Muscle of leg (tissue), 11 donors: ENCODE measurements around the gene EFEMP1. TPM values are rescaled to one million over a fixed set of nuclear protein-coding genes. Genes with fewer than 3 reads are reported as not detected.

Experiments used
- DNase-seq: peaks from one replicate; pipeline ENCODE4 v3.0.0; 2013
- H3K27ac ChIP-seq: one replicate; pipeline ENCODE4 v1.5.1; 2013; ENCODE audit warnings: mild to moderate bottlenecking, low read length, control low read depth
- H3K27me3 ChIP-seq: one replicate; pipeline ENCODE4 v1.6.1; 2013; ENCODE audit warnings: low read length; ENCODE audit not compliant: control insufficient read depth, insufficient read depth
- H3K36me3 ChIP-seq: one replicate; pipeline ENCODE4 v1.6.1; 2013; ENCODE audit warnings: low read length; ENCODE audit not compliant: control insufficient read depth, insufficient read depth
- H3K4me1 ChIP-seq: one replicate; pipeline ENCODE4 v1.6.1; 2013; ENCODE audit warnings: low read length; ENCODE audit not compliant: control insufficient read depth, insufficient read depth
- H3K4me3 ChIP-seq: one replicate; pipeline ENCODE4 v1.5.1; 2013; ENCODE audit warnings: low read length, control low read depth
- H3K9me3 ChIP-seq: replicated peaks from 2 replicates; pipeline ENCODE4 v1.6.1; 2013; ENCODE audit warnings: low read depth, low read length; ENCODE audit not compliant: control insufficient read depth
- WGBS: methylation state at CpG from one replicate; pipeline ENCODE4 v1.1.5; 2013; ENCODE audit warnings: missing lambda C conversion rate; ENCODE audit not compliant: insufficient coverage; 5-methylcytosine and 5-hydroxymethylcytosine counted together
- polyA plus RNA-seq, 8 donors: library from polyadenylated mRNA; unstranded; fragments of 120-200 nt; gene quantifications; one replicate each; pipeline versions ENCODE4 v1.2.1 to v1.2.3, GENCODE V29; 2013; ENCODE audit warnings: inconsistent platforms in 1 of 8, low replicate concordance in 1 of 8; ENCODE audit not compliant: insufficient read length in 8 of 8, insufficient read depth in 1 of 8
- total RNA-seq: library from RNA; stranded (reverse); fragments of 120-200 nt; gene quantifications from one replicate; pipeline ENCODE4 v1.2.4, GENCODE V29; 2013

Gene EFEMP1
- total and polyA plus RNA-seq, 9 donors, result 18.6 to 39.0 (median 24.9) TPM

GRCh38 chr2:55856936-55857335, 66.6 kb downstream of the EFEMP1 start:
- Histone ChIP-seq H3K27me3 (no peaks in the 10 kb centered on the region), H3K27ac (no peak overlapping the region), H3K4me3 (no peak overlapping the region), H3K4me1 (peaks cover 2% of the 10 kb centered on the region), H3K9me3 (no peaks in the 10 kb centered on the region), H3K36me3 (no peaks in the 10 kb centered on the region)
- WGBS, result no CpG with 5 or more reads among the region's 3 CpGs
- no peak for DNase-seq

- no peaks in the 10 kb centered on the region for H3K4me1 ChIP-seq
- no peak overlapping the region for H3K4me3 ChIP-seq
- no CpG with 5 or more reads among the region's 1 CpG for WGBS
These were observed 75.5 kb downstream of the EFEMP1 start for GRCh38 chr2:55848096-55848495.

DNA sequence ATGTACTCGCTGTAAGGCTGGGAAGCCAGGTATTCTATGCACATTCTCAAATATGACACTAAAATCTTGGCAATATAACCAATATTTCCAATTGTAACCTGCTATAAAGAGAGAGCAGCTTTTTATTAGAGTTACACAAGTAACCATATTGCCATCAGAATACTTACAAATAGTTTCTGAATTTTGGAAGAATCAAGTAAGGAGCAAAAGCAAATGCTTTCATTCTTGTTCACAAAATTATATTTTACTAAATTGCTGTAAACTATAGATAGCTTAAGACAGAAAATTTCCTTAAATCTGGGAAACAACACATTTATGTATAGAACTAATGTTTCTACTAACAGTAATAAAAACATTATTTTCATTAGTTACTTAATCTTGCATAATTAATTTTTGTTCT, 77.2 kb downstream of the EFEMP1 start:
- H3K4me1 ChIP-seq, result no peaks in the 10 kb centered on the region
- no peak for DNase-seq
- H3K27me3 ChIP-seq, result no peaks in the 10 kb centered on the region
- 100% methylated on average over 1 of the region's 1 CpG for WGBS
- H3K4me3 ChIP-seq, result no peak overlapping the region
- H3K9me3 ChIP-seq, result no peaks in the 10 kb centered on the region
- no peak overlapping the region for H3K27ac ChIP-seq
- H3K36me3 ChIP-seq, result no peaks in the 10 kb centered on the region

More at GRCh38 chr2:55848096-55848495, 75.5 kb downstream of the EFEMP1 start:
- DNase-seq, result no peak
- Histone ChIP-seq H3K36me3 (no peaks in the 10 kb centered on the region), H3K27me3 (no peaks in the 10 kb centered on the region), H3K9me3 (no peaks in the 10 kb centered on the region), H3K27ac (no peak overlapping the region)

- no CpG with 5 or more reads among the region's 2 CpGs for WGBS
- no peaks in the 10 kb centered on the region for H3K9me3 ChIP-seq
- no peak overlapping the region for H3K27ac ChIP-seq
- H3K4me1 ChIP-seq, result no peaks in the 10 kb centered on the region
- DNase-seq, result no peak
- H3K4me3 ChIP-seq, result no peak overlapping the region
- H3K36me3 ChIP-seq, result no peaks in the 10 kb centered on the region
- H3K27me3 ChIP-seq, result no peaks in the 10 kb centered on the region
These were observed 78.6 kb downstream of the EFEMP1 start for GRCh38 chr2:55844986-55845385.

GRCh38 chr2:55843994-55844345, 79.6 kb downstream of the EFEMP1 start:
- Histone ChIP-seq H3K4me1 (no peaks in the 10 kb centered on the region), H3K4me3 (no peak overlapping the region), H3K36me3 (no peaks in the 10 kb centered on the region), H3K27me3 (no peaks in the 10 kb centered on the region), H3K9me3 (no peaks in the 10 kb centered on the region), H3K27ac (no peak overlapping the region)
- DNase-seq, result no peak
- no CpG with 5 or more reads among the region's 1 CpG for WGBS

GRCh38 chr2:55843096-55843993, 80.2 kb downstream of the EFEMP1 start:
- Histone ChIP-seq H3K27me3 (no peaks in the 10 kb centered on the region), H3K4me1 (no peaks in the 10 kb centered on the region), H3K9me3 (no peaks in the 10 kb centered on the region), H3K27ac (no peak overlapping the region), H3K36me3 (no peaks in the 10 kb centered on the region), H3K4me3 (no peak overlapping the region)
- DNase-seq, result peak; percentile 35
- WGBS, result 57% methylated on average over 1 of the region's 6 CpGs

DNA sequence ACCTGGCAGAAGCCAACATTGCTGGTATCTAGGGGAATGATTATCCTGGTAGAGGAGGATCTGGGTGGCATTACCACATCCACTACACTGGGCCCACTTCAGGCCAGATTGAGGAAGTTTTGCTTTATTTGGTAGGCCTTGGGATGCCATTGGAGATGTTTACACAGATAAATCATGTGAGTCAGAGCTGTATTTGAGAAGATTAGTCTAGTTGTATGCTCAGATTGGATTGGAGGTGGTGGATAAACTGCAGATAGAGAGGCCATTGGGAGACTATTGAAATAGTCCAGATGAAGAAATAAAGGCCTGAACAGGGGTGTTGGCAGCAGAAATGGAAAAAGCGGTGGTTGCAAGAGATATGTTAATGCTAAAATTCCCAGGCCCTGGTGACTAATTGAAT, 81.5 kb downstream of the EFEMP1 start:
- H3K36me3 ChIP-seq, result no peaks in the 10 kb centered on the region
- H3K4me1 ChIP-seq, result no peaks in the 10 kb centered on the region
- WGBS, result 95% methylated on average over 1 of the region's 1 CpG
- no peak overlapping the region for H3K27ac ChIP-seq
- H3K9me3 ChIP-seq, result no peaks in the 10 kb centered on the region
- no peaks in the 10 kb centered on the region for H3K27me3 ChIP-seq
- no peak overlapping the region for H3K4me3 ChIP-seq
- no peak for DNase-seq

DNA sequence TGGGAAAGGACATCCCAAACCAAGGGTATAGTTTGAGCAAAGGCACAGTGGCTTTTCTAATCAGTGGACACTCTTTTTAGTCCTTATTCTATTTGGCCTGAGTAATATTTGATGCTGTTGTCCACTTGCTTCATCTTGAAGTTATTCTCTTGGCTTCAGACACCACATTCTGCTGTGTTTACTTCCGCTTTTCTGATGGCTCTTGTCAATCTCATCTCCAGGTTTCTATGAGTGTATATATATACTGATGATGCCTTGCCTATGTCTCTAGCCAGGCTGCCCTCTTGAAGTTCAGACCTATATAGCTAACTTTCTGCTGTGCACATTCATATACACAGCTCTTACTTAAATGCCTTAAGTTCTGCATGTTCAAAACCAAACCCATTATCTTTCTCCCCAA, 83.1 kb downstream of the EFEMP1 start:
- WGBS, result no CpG with 5 or more reads among the region's 1 CpG
- Histone ChIP-seq H3K9me3 (no peaks in the 10 kb centered on the region), H3K36me3 (no peaks in the 10 kb centered on the region), H3K4me1 (no peaks in the 10 kb centered on the region), H3K27me3 (no peaks in the 10 kb centered on the region), H3K4me3 (no peak overlapping the region), H3K27ac (no peak overlapping the region)
- DNase-seq, result no peak

- H3K4me3 ChIP-seq, result no peak overlapping the region
- WGBS, result 60% methylated on average over 2 of the region's 7 CpGs
- H3K4me1 ChIP-seq, result no peaks in the 10 kb centered on the region
- no peaks in the 10 kb centered on the region for H3K9me3 ChIP-seq
- H3K36me3 ChIP-seq, result no peaks in the 10 kb centered on the region
- no peaks in the 10 kb centered on the region for H3K27me3 ChIP-seq
- no peak for DNase-seq
- no peak overlapping the region for H3K27ac ChIP-seq
These were observed 84.3 kb downstream of the EFEMP1 start for GRCh38 chr2:55839182-55839819.

DNA sequence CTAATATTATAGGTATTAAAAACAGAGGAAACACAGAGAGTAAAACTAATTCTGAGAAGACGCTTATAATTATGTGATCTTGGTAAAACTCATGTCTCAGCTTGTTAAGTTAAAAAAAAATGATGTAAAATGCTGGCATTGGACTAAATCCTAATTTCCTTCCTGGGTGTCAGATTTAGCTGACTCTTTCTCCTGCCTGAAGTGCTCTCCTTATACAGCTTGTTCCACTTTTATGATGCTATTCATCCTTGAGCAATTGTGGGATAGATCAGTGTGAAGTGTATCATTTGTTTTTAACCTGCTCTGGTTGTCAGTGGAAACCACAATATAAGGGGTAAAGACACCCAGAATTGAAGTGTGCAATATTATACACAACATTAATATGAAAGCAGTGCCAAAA, 84.9 kb downstream of the EFEMP1 start:
- H3K27ac ChIP-seq, result no peak overlapping the region
- H3K4me1 ChIP-seq, result no peaks in the 10 kb centered on the region
- H3K9me3 ChIP-seq, result no peaks in the 10 kb centered on the region
- no CpG with 5 or more reads among the region's 1 CpG for WGBS
- DNase-seq, result no peak
- no peaks in the 10 kb centered on the region for H3K27me3 ChIP-seq
- H3K4me3 ChIP-seq, result no peak overlapping the region
- H3K36me3 ChIP-seq, result no peaks in the 10 kb centered on the region
